ENCODE data around the gene TAS2R41. TPM values are rescaled to one million over a fixed set of nuclear protein-coding genes. Genes with fewer than 3 reads are reported as not detected.

TAS2R41 gene
- total RNA-seq, 1 donor, result not detected

DNA sequence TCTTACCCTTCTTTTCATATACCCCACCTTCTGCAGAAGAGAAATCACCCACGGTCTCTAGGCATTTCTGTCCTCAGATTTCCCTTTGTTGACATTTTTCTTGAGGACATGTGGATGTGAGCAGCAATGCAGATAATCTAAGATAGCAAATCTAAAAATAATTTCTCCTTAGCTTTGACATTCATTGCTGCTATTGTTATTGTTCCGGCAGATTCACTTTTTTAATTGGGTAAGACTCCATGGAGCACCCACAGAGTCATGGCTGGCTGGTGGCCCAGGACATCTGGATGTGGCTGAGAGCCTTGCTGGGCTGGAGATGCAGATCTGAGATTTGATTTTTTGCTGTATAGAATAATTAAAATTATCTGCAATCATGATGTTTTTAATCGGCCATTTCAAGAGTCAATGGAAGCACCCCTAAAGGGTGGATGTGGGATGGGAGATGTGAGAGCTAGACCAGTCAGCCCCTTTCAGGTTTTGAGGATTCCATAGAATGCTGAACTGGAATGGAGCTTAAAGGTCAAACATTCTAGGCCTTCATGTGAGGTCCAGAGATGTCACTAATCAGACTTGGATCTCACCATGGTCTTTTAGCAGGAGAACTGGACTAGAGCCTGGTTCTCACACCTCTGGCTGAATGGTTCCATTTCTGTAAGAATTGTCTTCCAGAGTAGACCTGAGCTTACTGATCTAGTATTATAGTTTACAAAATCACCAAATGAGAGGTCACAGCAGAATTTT is 37.5 kb downstream of the TAS2R41 start:
- H3K36me3 ChIP-seq (ENCODE audit: insufficient read depth, low read length), result no peaks in the 10 kb centered on the region
- H3K4me2 ChIP-seq (ENCODE audit: insufficient read depth, low read length), result no peak overlapping the region
- no peak overlapping the region for H2AFZ ChIP-seq (ENCODE audit: low read length)
- no peaks in the 10 kb centered on the region for H3K27me3 ChIP-seq (ENCODE audit: insufficient read depth, low read length)
- no peak overlapping the region for H3K27ac ChIP-seq (ENCODE audit: low read depth, low read length)
- no peaks in the 10 kb centered on the region for H3K9me3 ChIP-seq (ENCODE audit: low read depth, low read length)
- DNase-seq (ENCODE audit: insufficient read length, low spot score, missing footprints), result peak; percentile 91
- TF ChIP-seq, protein P1, sequence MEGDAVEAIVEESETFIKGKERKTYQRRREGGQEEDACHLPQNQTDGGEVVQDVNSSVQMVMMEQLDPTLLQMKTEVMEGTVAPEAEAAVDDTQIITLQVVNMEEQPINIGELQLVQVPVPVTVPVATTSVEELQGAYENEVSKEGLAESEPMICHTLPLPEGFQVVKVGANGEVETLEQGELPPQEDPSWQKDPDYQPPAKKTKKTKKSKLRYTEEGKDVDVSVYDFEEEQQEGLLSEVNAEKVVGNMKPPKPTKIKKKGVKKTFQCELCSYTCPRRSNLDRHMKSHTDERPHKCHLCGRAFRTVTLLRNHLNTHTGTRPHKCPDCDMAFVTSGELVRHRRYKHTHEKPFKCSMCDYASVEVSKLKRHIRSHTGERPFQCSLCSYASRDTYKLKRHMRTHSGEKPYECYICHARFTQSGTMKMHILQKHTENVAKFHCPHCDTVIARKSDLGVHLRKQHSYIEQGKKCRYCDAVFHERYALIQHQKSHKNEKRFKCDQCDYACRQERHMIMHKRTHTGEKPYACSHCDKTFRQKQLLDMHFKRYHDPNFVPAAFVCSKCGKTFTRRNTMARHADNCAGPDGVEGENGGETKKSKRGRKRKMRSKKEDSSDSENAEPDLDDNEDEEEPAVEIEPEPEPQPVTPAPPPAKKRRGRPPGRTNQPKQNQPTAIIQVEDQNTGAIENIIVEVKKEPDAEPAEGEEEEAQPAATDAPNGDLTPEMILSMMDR (IDR thresholded peaks at IDR 0.05; ENCODE audit: extremely low read depth, low read depth, low read length), result no peak
- no peaks in the 10 kb centered on the region for H4K20me1 ChIP-seq (ENCODE audit: insufficient read depth, low read length)
- no peaks in the 10 kb centered on the region for H3K79me2 ChIP-seq (ENCODE audit: insufficient read depth, low read length)
- no peak overlapping the region for H3K4me3 ChIP-seq (ENCODE audit: insufficient read depth, low read length)
- peaks cover 12% of the 10 kb centered on the region for H3K4me1 ChIP-seq (ENCODE audit: insufficient read depth, low read length)

DNA sequence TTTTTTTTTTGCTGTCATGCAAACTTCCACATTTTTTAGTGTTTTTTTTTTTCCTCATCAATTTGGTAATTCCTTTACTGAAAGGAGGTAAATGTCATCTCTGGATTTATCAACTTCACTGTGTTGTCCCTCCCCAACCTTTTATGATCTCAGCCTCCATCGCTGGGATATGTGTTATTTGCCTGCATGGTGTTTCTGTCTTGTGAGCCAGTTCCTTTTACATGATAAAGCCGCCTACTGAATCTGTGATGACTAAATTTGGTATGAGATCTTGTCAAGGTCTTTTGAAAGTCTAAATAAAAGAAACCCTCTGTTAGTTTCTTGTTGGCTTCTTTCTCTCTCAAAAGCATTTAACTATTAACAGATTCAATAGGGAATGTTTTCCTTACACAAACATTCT is 39.3 kb downstream of the TAS2R41 start:
- no peaks in the 10 kb centered on the region for H3K36me3 ChIP-seq (ENCODE audit: insufficient read depth, low read length)
- peaks cover 12% of the 10 kb centered on the region for H3K4me1 ChIP-seq (ENCODE audit: insufficient read depth, low read length)
- no peaks in the 10 kb centered on the region for H4K20me1 ChIP-seq (ENCODE audit: insufficient read depth, low read length)
- no peak for DNase-seq (ENCODE audit: insufficient read length, low spot score, missing footprints)
- H3K4me2 ChIP-seq (ENCODE audit: insufficient read depth, low read length), result no peak overlapping the region
- H3K4me3 ChIP-seq (ENCODE audit: insufficient read depth, low read length), result no peak overlapping the region
- no peaks in the 10 kb centered on the region for H3K79me2 ChIP-seq (ENCODE audit: insufficient read depth, low read length)
- H3K27ac ChIP-seq (ENCODE audit: low read depth, low read length), result no peak overlapping the region
- no peaks in the 10 kb centered on the region for H3K27me3 ChIP-seq (ENCODE audit: insufficient read depth, low read length)
- TF ChIP-seq, protein P1 (IDR thresholded peaks at IDR 0.05; ENCODE audit: extremely low read depth, low read depth, low read length), result no peak
- H3K9me3 ChIP-seq (ENCODE audit: low read depth, low read length), result no peaks in the 10 kb centered on the region
- H2AFZ ChIP-seq (ENCODE audit: low read length), result no peak overlapping the region

DNA sequence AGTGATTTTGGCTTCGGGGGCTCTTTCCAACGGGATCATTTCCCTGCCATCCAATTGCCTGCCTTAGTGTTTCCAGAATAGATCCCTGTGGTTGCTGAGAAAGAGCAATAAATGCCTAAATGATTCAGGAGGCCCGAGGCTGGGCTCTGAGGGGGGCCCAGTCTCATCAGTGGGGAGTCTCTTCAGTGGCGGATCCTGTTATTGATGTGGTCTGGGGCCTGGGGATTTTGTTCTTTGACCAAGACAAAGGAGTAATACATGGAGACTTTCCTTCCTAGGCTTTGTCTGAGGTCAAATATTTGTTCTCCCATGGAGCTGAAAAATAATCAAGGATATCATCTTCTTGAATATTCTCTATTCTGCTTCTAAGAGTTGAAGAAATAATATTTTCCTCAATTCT is 40.8 kb downstream of the TAS2R41 start:
- Histone ChIP-seq H3K9me3 (ENCODE audit: low read depth, low read length) (no peaks in the 10 kb centered on the region), H4K20me1 (ENCODE audit: insufficient read depth, low read length) (no peaks in the 10 kb centered on the region), H3K36me3 (ENCODE audit: insufficient read depth, low read length) (no peaks in the 10 kb centered on the region), H3K4me1 (ENCODE audit: insufficient read depth, low read length) (peaks cover 12% of the 10 kb centered on the region), H3K79me2 (ENCODE audit: insufficient read depth, low read length) (no peaks in the 10 kb centered on the region), H3K4me2 (ENCODE audit: insufficient read depth, low read length) (no peak overlapping the region), H3K4me3 (ENCODE audit: insufficient read depth, low read length) (no peak overlapping the region), H3K27me3 (ENCODE audit: insufficient read depth, low read length) (no peaks in the 10 kb centered on the region), H3K27ac (ENCODE audit: low read depth, low read length) (no peak overlapping the region), H2AFZ (ENCODE audit: low read length) (no peak overlapping the region)
- TF ChIP-seq, protein P1 (IDR thresholded peaks at IDR 0.05; ENCODE audit: extremely low read depth, low read depth, low read length), result no peak
- DNase-seq (ENCODE audit: insufficient read length, low spot score, missing footprints), result no peak

DNA sequence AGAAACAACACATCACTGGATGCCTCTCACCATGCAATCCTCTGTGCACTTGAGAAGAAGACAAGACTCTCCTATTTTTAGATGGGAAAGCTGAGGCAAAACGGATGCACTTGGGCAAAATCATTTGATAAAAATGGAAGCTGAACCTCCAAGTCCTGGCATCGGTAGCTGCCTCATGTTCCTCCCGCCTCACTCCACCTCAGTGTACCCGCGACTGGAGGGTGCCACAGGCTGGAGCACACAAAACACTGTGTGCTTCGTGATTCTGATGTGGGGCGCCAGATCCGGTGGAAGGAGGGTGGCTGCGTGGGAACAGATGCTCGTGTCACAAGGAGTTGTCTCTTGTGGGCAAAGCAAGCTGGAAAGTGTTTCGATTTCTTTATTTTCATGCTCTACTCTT is 41.3 kb downstream of the TAS2R41 start:
- TF ChIP-seq, protein P1 (IDR thresholded peaks at IDR 0.05; ENCODE audit: extremely low read depth, low read depth, low read length), result no peak
- no peak overlapping the region for H3K4me2 ChIP-seq (ENCODE audit: insufficient read depth, low read length)
- no peak overlapping the region for H3K27ac ChIP-seq (ENCODE audit: low read depth, low read length)

More for the DNA sequence above, 41.3 kb downstream of the TAS2R41 start:
- Histone ChIP-seq H2AFZ (ENCODE audit: low read length) (no peak overlapping the region), H3K4me1 (ENCODE audit: insufficient read depth, low read length) (peaks cover 12% of the 10 kb centered on the region), H3K27me3 (ENCODE audit: insufficient read depth, low read length) (no peaks in the 10 kb centered on the region), H4K20me1 (ENCODE audit: insufficient read depth, low read length) (no peaks in the 10 kb centered on the region), H3K9me3 (ENCODE audit: low read depth, low read length) (no peaks in the 10 kb centered on the region), H3K36me3 (ENCODE audit: insufficient read depth, low read length) (no peaks in the 10 kb centered on the region), H3K4me3 (ENCODE audit: insufficient read depth, low read length) (no peak overlapping the region), H3K79me2 (ENCODE audit: insufficient read depth, low read length) (no peaks in the 10 kb centered on the region)
- no peak for DNase-seq (ENCODE audit: insufficient read length, low spot score, missing footprints)
